Liver (tissue), 3 donors: ENCODE results near the gene CRYGA.

ENCODE experiments used
- GABPA ChIP-seq, 2 donors: IDR thresholded peaks in 1 of 2; conservative IDR thresholded peaks in 1 of 2; 2 replicates each; pipeline ENCODE4 v1.6.1; 2016; ENCODE audit warnings: antibody characterized with exemption in 2 of 2, mild to moderate bottlenecking in 1 of 2, moderate library complexity in 1 of 2
- HNF4G ChIP-seq: IDR thresholded peaks from 2 replicates; pipeline ENCODE4 v1.6.1; 2016; ENCODE audit warnings: antibody characterized with exemption
- JUND ChIP-seq, 2 donors: IDR thresholded peaks; 2 replicates each; pipeline ENCODE4 v1.6.1; 2016; ENCODE audit warnings: antibody characterized with exemption in 2 of 2
- RAD21 ChIP-seq, 2 donors: IDR thresholded peaks; 2 replicates each; pipeline ENCODE4 v1.6.1; 2016; ENCODE audit warnings: antibody characterized with exemption in 2 of 2, mild to moderate bottlenecking in 2 of 2
- RXRA ChIP-seq, 2 donors: IDR thresholded peaks; 2 replicates each; pipeline ENCODE4 v1.6.1; 2017 to 2018; ENCODE audit warnings: antibody characterized with exemption in 2 of 2, mild to moderate bottlenecking in 1 of 2
- SP1 ChIP-seq: IDR thresholded peaks from 2 replicates; pipeline ENCODE4 v1.6.1; 2018; ENCODE audit warnings: antibody characterized with exemption, mild to moderate bottlenecking
- TAF1 ChIP-seq: conservative IDR thresholded peaks from 2 replicates; pipeline ENCODE4 v1.6.1; 2016; ENCODE audit warnings: antibody characterized with exemption, mild to moderate bottlenecking
- YY1 ChIP-seq: IDR thresholded peaks from 2 replicates; pipeline ENCODE4 v1.6.1; 2016; ENCODE audit warnings: antibody characterized with exemption, mild to moderate bottlenecking
- TF ChIP-seq, protein P1 (sequence below): fragments of 150-350 bp; IDR thresholded peaks from 2 replicates; pipeline ENCODE4 v1.5.1; 2017; ENCODE audit warnings: improper control_type of control experiment, low read depth, low read length; ENCODE audit not compliant: missing input control
- TF ChIP-seq, protein P2 (sequence below): IDR thresholded peaks from 2 replicates; pipeline ENCODE4 v1.6.1; 2016; ENCODE audit warnings: antibody characterized with exemption
- TF ChIP-seq, protein P3 (sequence below): IDR thresholded peaks from 2 replicates; pipeline ENCODE4 v1.6.1; 2016; ENCODE audit warnings: antibody characterized with exemption, mild to moderate bottlenecking
- TF ChIP-seq, protein P4 (sequence below): IDR thresholded peaks from 2 replicates; pipeline ENCODE4 v1.6.1; 2016; ENCODE audit warnings: antibody characterized with exemption
- TF ChIP-seq, protein P5 (sequence below): IDR thresholded peaks from 2 replicates; pipeline ENCODE4 v1.6.1; 2016; ENCODE audit warnings: antibody characterized with exemption
- donor health status: healthy.
- donor health status: healthy.

DNA sequence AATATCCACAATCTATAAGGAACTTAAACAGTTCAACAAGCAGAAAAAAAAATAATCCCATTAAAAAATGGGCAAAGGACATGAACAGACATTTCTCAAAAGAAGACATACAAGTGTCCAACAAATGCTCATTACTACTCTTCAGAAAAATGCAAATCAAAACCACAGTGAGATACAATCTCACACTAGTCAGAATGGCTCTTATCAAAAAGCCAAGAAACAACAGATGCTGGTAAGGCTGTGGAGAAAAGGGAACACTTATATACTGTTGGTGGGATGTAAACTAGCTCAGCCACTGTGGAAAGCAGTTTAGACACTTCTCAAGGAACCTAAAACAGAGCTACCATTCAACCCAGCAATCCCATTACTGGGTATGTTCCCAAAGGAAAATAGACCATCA is 10.2 kb downstream of the CRYGA start:
- TF ChIP-seq, protein P1, sequence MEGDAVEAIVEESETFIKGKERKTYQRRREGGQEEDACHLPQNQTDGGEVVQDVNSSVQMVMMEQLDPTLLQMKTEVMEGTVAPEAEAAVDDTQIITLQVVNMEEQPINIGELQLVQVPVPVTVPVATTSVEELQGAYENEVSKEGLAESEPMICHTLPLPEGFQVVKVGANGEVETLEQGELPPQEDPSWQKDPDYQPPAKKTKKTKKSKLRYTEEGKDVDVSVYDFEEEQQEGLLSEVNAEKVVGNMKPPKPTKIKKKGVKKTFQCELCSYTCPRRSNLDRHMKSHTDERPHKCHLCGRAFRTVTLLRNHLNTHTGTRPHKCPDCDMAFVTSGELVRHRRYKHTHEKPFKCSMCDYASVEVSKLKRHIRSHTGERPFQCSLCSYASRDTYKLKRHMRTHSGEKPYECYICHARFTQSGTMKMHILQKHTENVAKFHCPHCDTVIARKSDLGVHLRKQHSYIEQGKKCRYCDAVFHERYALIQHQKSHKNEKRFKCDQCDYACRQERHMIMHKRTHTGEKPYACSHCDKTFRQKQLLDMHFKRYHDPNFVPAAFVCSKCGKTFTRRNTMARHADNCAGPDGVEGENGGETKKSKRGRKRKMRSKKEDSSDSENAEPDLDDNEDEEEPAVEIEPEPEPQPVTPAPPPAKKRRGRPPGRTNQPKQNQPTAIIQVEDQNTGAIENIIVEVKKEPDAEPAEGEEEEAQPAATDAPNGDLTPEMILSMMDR = no peak
- TF ChIP-seq, protein P2, sequence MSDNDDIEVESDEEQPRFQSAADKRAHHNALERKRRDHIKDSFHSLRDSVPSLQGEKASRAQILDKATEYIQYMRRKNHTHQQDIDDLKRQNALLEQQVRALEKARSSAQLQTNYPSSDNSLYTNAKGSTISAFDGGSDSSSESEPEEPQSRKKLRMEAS = no peak
- no peak for TF ChIP-seq YY1
- no peak for TF ChIP-seq RAD21 (IDR thresholded peaks at IDR 0.05)
- TF ChIP-seq TAF1 = no peak
- no peak for TF ChIP-seq GABPA (IDR thresholded peaks at IDR 0.05 in 1 of 2, conservative IDR thresholded peaks at IDR 0.05 in 1 of 2)
- TF ChIP-seq, protein P3, sequence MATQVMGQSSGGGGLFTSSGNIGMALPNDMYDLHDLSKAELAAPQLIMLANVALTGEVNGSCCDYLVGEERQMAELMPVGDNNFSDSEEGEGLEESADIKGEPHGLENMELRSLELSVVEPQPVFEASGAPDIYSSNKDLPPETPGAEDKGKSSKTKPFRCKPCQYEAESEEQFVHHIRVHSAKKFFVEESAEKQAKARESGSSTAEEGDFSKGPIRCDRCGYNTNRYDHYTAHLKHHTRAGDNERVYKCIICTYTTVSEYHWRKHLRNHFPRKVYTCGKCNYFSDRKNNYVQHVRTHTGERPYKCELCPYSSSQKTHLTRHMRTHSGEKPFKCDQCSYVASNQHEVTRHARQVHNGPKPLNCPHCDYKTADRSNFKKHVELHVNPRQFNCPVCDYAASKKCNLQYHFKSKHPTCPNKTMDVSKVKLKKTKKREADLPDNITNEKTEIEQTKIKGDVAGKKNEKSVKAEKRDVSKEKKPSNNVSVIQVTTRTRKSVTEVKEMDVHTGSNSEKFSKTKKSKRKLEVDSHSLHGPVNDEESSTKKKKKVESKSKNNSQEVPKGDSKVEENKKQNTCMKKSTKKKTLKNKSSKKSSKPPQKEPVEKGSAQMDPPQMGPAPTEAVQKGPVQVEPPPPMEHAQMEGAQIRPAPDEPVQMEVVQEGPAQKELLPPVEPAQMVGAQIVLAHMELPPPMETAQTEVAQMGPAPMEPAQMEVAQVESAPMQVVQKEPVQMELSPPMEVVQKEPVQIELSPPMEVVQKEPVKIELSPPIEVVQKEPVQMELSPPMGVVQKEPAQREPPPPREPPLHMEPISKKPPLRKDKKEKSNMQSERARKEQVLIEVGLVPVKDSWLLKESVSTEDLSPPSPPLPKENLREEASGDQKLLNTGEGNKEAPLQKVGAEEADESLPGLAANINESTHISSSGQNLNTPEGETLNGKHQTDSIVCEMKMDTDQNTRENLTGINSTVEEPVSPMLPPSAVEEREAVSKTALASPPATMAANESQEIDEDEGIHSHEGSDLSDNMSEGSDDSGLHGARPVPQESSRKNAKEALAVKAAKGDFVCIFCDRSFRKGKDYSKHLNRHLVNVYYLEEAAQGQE = no peak
- TF ChIP-seq, protein P4, sequence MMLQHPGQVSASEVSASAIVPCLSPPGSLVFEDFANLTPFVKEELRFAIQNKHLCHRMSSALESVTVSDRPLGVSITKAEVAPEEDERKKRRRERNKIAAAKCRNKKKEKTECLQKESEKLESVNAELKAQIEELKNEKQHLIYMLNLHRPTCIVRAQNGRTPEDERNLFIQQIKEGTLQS = no peak
- no peak for TF ChIP-seq HNF4G
- TF ChIP-seq JUND (IDR thresholded peaks at IDR 0.05) = no peak
- TF ChIP-seq SP1 = no peak
- no peak for TF ChIP-seq RXRA (IDR thresholded peaks at IDR 0.05)
- TF ChIP-seq, protein P5, sequence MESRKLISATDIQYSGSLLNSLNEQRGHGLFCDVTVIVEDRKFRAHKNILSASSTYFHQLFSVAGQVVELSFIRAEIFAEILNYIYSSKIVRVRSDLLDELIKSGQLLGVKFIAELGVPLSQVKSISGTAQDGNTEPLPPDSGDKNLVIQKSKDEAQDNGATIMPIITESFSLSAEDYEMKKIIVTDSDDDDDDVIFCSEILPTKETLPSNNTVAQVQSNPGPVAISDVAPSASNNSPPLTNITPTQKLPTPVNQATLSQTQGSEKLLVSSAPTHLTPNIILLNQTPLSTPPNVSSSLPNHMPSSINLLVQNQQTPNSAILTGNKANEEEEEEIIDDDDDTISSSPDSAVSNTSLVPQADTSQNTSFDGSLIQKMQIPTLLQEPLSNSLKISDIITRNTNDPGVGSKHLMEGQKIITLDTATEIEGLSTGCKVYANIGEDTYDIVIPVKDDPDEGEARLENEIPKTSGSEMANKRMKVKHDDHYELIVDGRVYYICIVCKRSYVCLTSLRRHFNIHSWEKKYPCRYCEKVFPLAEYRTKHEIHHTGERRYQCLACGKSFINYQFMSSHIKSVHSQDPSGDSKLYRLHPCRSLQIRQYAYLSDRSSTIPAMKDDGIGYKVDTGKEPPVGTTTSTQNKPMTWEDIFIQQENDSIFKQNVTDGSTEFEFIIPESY = no peak
